MCF 10A (cell line): ENCODE measurements around the gene ALDH1L1. TPM values are rescaled to one million over a fixed set of nuclear protein-coding genes. Genes with fewer than 3 reads are reported as not detected.

Experiments
- BruUV-seq: library from RNA; stranded (reverse); fragments of 400-500 nt; replicated peaks from 2 replicates; lab custom pipeline; 2021; lab: Mats Ljungman, UMichigan
- CTCF ChIA-PET: fragments of 300-600 bp; sonication (Branson Sonifier 250); formaldehyde crosslinking; extraction: SDS; loops from one replicate; lab custom pipeline; 2021; ENCODE audit warnings: antibody characterized with exemption, inconsistent platforms; lab: Yijun Ruan, JAX
- POLR2A ChIA-PET: fragments of 300-600, 350-650 bp; sonication (Branson Sonifier 250); formaldehyde crosslinking; extraction: SDS; loops from one replicate; lab custom pipeline; 2020; ENCODE audit warnings: antibody characterized with exemption, inconsistent platforms; lab: Yijun Ruan, JAX
- DNase-seq: peaks from one replicate; pipeline ENCODE4 v3.0.0-alpha.2; 2018; ENCODE audit not compliant: unreplicated experiment
- H3K27ac Mint-ChIP-seq: one replicate; pipeline ENCODE4 v1.8.0; 2022; ENCODE audit warnings: mild to moderate bottlenecking, low read depth, mixed read lengths; ENCODE audit not compliant: unreplicated experiment
- H3K27me3 Mint-ChIP-seq: one replicate; pipeline ENCODE4 v1.8.0; 2022; ENCODE audit warnings: mixed read lengths; ENCODE audit not compliant: insufficient read depth, unreplicated experiment
- H3K36me3 Mint-ChIP-seq: one replicate; pipeline ENCODE4 v1.8.0; 2022; ENCODE audit warnings: mild to moderate bottlenecking, moderate library complexity, mixed read lengths; ENCODE audit not compliant: insufficient read depth, unreplicated experiment
- H3K4me1 Mint-ChIP-seq: one replicate; pipeline ENCODE4 v1.8.0; 2022; ENCODE audit warnings: mixed read lengths; ENCODE audit not compliant: insufficient read depth, unreplicated experiment
- H3K4me3 Mint-ChIP-seq: one replicate; pipeline ENCODE4 v1.8.0; 2022; ENCODE audit warnings: mild to moderate bottlenecking, moderate library complexity, mixed read lengths; ENCODE audit not compliant: unreplicated experiment
- H3K9me3 Mint-ChIP-seq: one replicate; pipeline ENCODE4 v1.8.0; 2022; ENCODE audit warnings: mixed read lengths; ENCODE audit not compliant: unreplicated experiment
- CTCF ChIP-seq: fragments of 200-600 bp; IDR thresholded peaks from one replicate; pipeline ENCODE4 v1.8.0; 2022; ENCODE audit warnings: antibody characterized with exemption, mild to moderate bottlenecking; ENCODE audit not compliant: unreplicated experiment
- intact Hi-C: fragments of 100-400 bp; cut with micrococcal nuclease; formaldehyde crosslinking; loops from 2 replicates; pipeline ENCODE4 v1.14.1; 2022
- total RNA-seq: library from RNA; stranded (reverse); gene quantifications from 2 replicates; pipeline ENCODE4 v1.2.3, GENCODE V29; 2022

Gene ALDH1L1
- total RNA-seq, 1 experiment from 2014 or later = 1.9 TPM

- no peaks in the 10 kb centered on the region for H3K36me3 Mint-ChIP-seq
- peak; percentile 53 for TF ChIP-seq CTCF
- BruUV-seq = TSS peak; percentile 51
Observed at GRCh38 chr3:126083913-126084767, 96.2 kb downstream of the ALDH1L1 start, which contains the start of gene SLC41A3. Gene SLC41A3 (minus strand): TSS chr3:126084124. CDS start chr3:126068219, 15,905 bp downstream.

GRCh38 chr3:126083511-126083912 lies 96.9 kb downstream of the ALDH1L1 start:
- DNase-seq = peak; percentile 48
- Mint-ChIP-seq H3K4me1 (peaks cover 15% of the 10 kb centered on the region), H3K27ac (peak overlapping the region; percentile 89), H3K9me3 (no peaks in the 10 kb centered on the region), H3K4me3 (peak overlapping the region; percentile 82), H3K27me3 (no peaks in the 10 kb centered on the region), H3K36me3 (no peaks in the 10 kb centered on the region)
- POLR2A ChIA-PET = interaction anchor here (1.2 to 1.4 kb wide), 3 partner anchors 13 to 93 kb away, joined by 4 to 6 read pairs (median 5); no protein-coding TSS in a partner anchor
- intact Hi-C loops = loop anchor here (5.0 kb wide), 2 partner anchors 91 to 111 kb away; no protein-coding TSS in a partner anchor
- TF ChIP-seq CTCF = no peak
- CTCF ChIA-PET = interaction anchor here (1.4 kb wide), 1 partner anchor 112 kb away, joined by 3 read pairs; no protein-coding TSS in a partner anchor
- BruUV-seq = no TSS peak

More at GRCh38 chr3:126083913-126084767, 96.2 kb downstream of the ALDH1L1 start, which contains the start of gene SLC41A3:
- no peaks in the 10 kb centered on the region for H3K9me3 Mint-ChIP-seq
- intact Hi-C loops = loop anchor here (5.0 kb wide), 2 partner anchors 92 to 112 kb away; no protein-coding TSS in a partner anchor
- peak within 1 kb of the TSS; percentile 89 for H3K27ac Mint-ChIP-seq
- peaks cover 15% of the 10 kb centered on the region for H3K4me1 Mint-ChIP-seq
- peak within 1 kb of the TSS; percentile 82 for H3K4me3 Mint-ChIP-seq
- no peaks in the 10 kb centered on the region for H3K27me3 Mint-ChIP-seq
- DNase-seq = peak; percentile 78
- CTCF ChIA-PET = interaction anchor here (0.6 to 1.4 kb wide), 3 partner anchors 11 to 401 kb away, joined by 3 read pairs; no protein-coding TSS in a partner anchor
- POLR2A ChIA-PET = interaction anchor here (0.6 to 1.4 kb wide), 6 partner anchors 12 to 1504 kb away, joined by 3 to 6 read pairs (median 4); no protein-coding TSS in a partner anchor

GRCh38 chr3:126083138-126083445 lies 97.3 kb downstream of the ALDH1L1 start:
- H3K9me3 Mint-ChIP-seq = no peaks in the 10 kb centered on the region

More at GRCh38 chr3:126083138-126083445, 97.3 kb downstream of the ALDH1L1 start:
- ChIA-PET POLR2A (no interaction called here), CTCF (interaction anchor here (0.6 kb wide), 1 partner anchor 364 kb away, joined by 3 read pairs; no protein-coding TSS in a partner anchor)
- DNase-seq = no peak
- TF ChIP-seq CTCF = no peak
- H3K36me3 Mint-ChIP-seq = no peaks in the 10 kb centered on the region
- H3K27ac Mint-ChIP-seq = peak overlapping the region; percentile 89
- intact Hi-C loops = loop anchor here (5.0 kb wide), 2 partner anchors 91 to 111 kb away; no protein-coding TSS in a partner anchor
- peak overlapping the region; percentile 82 for H3K4me3 Mint-ChIP-seq
- no TSS peak for BruUV-seq
- H3K27me3 Mint-ChIP-seq = no peaks in the 10 kb centered on the region
- peaks cover 15% of the 10 kb centered on the region for H3K4me1 Mint-ChIP-seq
